Epithelial cell of esophagus (primary cell): ENCODE measurements around the gene CAPN1.

ENCODE experiments used
- DNase-seq: peaks from one replicate; pipeline ENCODE4 v3.0.0; 2010; ENCODE audit warnings: low read depth
- H3K4me3 ChIP-seq: 2 replicates; pipeline ENCODE4 v1.5.1; 2011; ENCODE audit warnings: mild to moderate bottlenecking, low read length, control low read depth
- TF ChIP-seq, protein P1 (sequence below): IDR thresholded peaks from 2 replicates; pipeline ENCODE4 v1.5.1; 2011; ENCODE audit warnings: low read depth, mild to moderate bottlenecking, low read length, control low read depth, inconsistent platforms; ENCODE audit not compliant: insufficient read depth; ENCODE audit errors: missing control alignments

Gene CAPN1

GRCh38 chr11:65219930-65220213 lies 38.1 kb downstream of the CAPN1 start:
- TF ChIP-seq, protein P1, sequence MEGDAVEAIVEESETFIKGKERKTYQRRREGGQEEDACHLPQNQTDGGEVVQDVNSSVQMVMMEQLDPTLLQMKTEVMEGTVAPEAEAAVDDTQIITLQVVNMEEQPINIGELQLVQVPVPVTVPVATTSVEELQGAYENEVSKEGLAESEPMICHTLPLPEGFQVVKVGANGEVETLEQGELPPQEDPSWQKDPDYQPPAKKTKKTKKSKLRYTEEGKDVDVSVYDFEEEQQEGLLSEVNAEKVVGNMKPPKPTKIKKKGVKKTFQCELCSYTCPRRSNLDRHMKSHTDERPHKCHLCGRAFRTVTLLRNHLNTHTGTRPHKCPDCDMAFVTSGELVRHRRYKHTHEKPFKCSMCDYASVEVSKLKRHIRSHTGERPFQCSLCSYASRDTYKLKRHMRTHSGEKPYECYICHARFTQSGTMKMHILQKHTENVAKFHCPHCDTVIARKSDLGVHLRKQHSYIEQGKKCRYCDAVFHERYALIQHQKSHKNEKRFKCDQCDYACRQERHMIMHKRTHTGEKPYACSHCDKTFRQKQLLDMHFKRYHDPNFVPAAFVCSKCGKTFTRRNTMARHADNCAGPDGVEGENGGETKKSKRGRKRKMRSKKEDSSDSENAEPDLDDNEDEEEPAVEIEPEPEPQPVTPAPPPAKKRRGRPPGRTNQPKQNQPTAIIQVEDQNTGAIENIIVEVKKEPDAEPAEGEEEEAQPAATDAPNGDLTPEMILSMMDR, result no peak
- DNase-seq, result peak; percentile 14

GRCh38 chr11:65221026-65221425 lies 39.3 kb downstream of the CAPN1 start:
- no peak for DNase-seq
- TF ChIP-seq, protein P1, result no peak
- H3K4me3 ChIP-seq, result no peak overlapping the region

More at GRCh38 chr11:65219930-65220213, 38.1 kb downstream of the CAPN1 start:
- H3K4me3 ChIP-seq, result no peak overlapping the region

GRCh38 chr11:65223011-65223410 lies 41.3 kb downstream of the CAPN1 start:
- TF ChIP-seq, protein P1, result no peak
- no peak overlapping the region for H3K4me3 ChIP-seq
- no peak for DNase-seq

DNA sequence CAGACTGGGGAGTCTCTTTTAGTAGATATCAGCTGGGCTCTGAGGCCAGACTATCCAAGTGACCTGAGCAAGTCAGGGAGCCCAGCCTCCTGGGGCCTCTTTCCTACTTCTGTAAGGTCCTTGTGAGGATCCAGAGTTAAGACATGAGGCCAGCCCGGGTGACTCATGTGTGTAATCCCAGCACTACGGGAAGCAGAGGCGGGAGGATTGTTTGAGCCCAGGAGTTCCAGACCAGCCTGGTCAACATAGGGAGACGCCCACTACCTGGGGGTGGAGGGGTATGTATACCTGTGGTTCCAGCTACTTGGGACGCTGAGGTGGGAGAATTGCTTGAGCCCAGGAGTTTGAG lies 43.2 kb downstream of the CAPN1 start:
- TF ChIP-seq, protein P1, result no peak
- peak; percentile 90 for DNase-seq
- H3K4me3 ChIP-seq, result no peak overlapping the region

DNA sequence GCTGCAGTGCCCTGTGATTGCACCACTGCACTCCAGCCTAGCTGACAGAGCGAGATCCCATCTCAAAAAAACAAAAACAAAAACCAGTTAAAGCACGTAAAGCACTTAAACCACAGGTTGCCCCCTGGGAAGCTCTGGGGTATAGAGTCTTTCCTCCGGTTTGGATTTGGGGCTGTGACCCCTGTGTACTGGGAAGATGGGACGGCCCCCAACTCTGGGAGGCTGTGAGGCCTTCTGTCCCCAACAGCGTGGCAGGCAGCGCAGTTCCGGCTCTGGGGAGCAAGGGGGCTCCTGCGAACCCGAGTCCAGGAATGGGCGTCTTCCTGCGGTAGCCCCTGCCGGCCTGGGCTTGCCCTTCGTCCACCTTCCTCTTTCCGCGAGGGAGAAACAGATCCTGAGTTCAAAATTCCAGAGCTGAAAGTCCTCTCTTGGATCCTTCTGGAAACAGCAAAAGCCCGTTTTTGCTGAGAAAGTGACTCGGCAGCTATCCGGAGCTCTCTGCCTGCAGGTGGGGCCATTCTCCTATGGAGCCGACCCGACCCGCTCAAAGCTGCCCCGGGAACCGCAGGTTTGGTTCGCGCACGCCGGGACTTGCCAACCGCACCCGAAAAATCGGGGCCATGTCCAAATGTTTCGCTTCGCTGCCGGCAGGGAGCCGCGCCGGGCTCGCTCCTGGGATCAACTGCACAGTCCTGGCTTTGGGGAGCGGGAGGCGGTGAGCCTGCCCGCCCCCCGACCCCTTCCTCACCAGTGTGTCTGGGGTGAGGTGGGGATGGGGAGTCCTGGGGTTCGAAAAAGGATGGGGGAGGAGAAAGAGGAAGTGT lies 43.8 kb downstream of the CAPN1 start:
- peak; percentile 86 for DNase-seq
- TF ChIP-seq, protein P1, result peak; percentile 57
- H3K4me3 ChIP-seq, result peak overlapping the region; percentile 31

DNA sequence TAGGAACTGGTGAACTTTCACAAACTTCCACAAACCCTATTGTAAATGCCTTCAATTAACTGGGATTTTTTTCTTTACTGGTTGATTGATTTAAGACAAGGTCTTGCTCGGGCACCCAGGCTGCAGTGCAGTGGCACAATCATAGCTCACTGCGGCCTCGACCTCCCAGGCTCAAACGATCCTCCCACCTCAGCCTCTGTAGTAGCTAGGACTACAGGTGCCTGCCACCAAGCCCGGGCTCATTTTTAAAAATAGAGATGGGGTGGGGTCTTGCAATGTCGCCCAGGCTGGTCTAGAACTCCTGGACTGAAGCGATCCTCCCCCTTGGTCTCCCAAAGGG lies 44.3 kb downstream of the CAPN1 start:
- H3K4me3 ChIP-seq, result peak overlapping the region; percentile 31
- TF ChIP-seq, protein P1, result no peak
- DNase-seq, result no peak

DNA sequence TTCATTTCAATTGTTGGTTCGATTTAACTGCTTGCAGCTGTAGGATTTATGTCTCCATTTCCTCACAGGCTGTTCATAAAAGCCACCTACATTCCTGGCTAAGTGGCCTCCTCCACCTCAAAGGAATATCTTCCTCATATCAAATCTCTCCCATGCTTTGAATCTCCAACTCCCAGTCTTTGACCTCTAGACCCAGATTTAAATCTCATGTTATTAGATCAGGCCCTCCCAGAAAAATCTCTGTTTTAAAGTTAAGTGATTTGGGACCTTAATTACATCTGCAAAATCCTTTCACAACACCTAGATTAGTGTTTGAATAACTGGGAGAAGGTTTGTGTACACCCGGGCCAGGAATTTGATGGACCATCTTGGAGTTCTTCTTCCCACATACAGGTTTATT lies 46.2 kb downstream of the CAPN1 start:
- H3K4me3 ChIP-seq, result no peak overlapping the region
- TF ChIP-seq, protein P1, result no peak
- DNase-seq, result no peak
